ENCODE data around the gene STARD9. TPM values are rescaled to one million over a fixed set of nuclear protein-coding genes. Genes with fewer than 3 reads are reported as not detected.

The STARD9 gene
- total RNA-seq, 1 experiment from 2014 or later: 5.0 TPM

- TF ChIP-seq CTCF (IDR thresholded peaks at IDR 0.05 in 2 of 3, conservative IDR thresholded peaks at IDR 0.05 in 1 of 3; ENCODE audit: borderline replicate concordance in 1 of 3, insufficient read depth in 1 of 3, low read depth in 2 of 3, low read length in 2 of 3): no peak
- TF ChIP-seq RAD21 (IDR thresholded peaks at IDR 0.05; ENCODE audit: low read depth): no peak
Observed at GRCh38 chr15:42549741-42550392, 25.5 kb upstream of the STARD9 start (continued).

- intact Hi-C loops (cut with micrococcal nuclease): no loop called here
- no peak overlapping the region for H2AFZ ChIP-seq (ENCODE audit: low read depth, low read length, poor library complexity, severe bottlenecking)
- no TSS peak for BruUV-seq (replicated peaks)
- H3K9me3 ChIP-seq (ENCODE audit: control insufficient read depth in 1 of 2, insufficient read depth in 1 of 2, low read depth in 1 of 2, low read length in 2 of 2): no peaks in the 10 kb centered on the region
- ChIA-PET CTCF (no interaction called here), RAD21 (ENCODE audit: low non-redundant PET in 1 of 2, low total read pairs in 2 of 2, uncharacterized antibody in 2 of 2, unreplicated experiment in 2 of 2) (no interaction called here), POLR2A (no interaction called here)
- no peak overlapping the region for H3K27ac ChIP-seq (ENCODE audit: low read depth, low read length)
- H4K20me1 ChIP-seq (ENCODE audit: insufficient read depth): peaks cover 6% of the 10 kb centered on the region; the same call in 1 of the 2 replicates
- H3K4me2 ChIP-seq (ENCODE audit: low read length): no peak overlapping the region
- H3K79me2 ChIP-seq (ENCODE audit: insufficient read depth, low read length): peaks cover 91% of the 10 kb centered on the region
- H3K9ac ChIP-seq (ENCODE audit: low read length): no peak overlapping the region
- H3K4me1 ChIP-seq (ENCODE audit: control insufficient read depth in 1 of 2, insufficient read depth in 2 of 2, low read length in 2 of 2): peaks cover 4 to 10% of the 10 kb centered on the region in 2 experiments; a peak in 3 of 4 replicates
- no peak for DNase-seq (ENCODE audit: low read depth, low spot score)
- H3K9me2 ChIP-seq (ENCODE audit: insufficient read depth): no peaks in the 10 kb centered on the region
- H3K36me3 ChIP-seq (ENCODE audit: control insufficient read depth in 1 of 2, insufficient read depth in 2 of 2, low read length in 2 of 2): no peaks in the 10 kb centered on the region
- no peaks in the 10 kb centered on the region for H3K27me3 ChIP-seq (ENCODE audit: insufficient read depth, low read length)
- TF ChIP-seq SP1 (IDR thresholded peaks at IDR 0.05; ENCODE audit: low read depth) (no peak), YY1 (IDR thresholded peaks at IDR 0.05; ENCODE audit: extremely low read depth, insufficient replicate concordance, low read depth, low read length) (no peak), POLR2AphosphoS5 (IDR thresholded peaks at IDR 0.05; ENCODE audit: low read depth, low read length) (no peak), RAD21 (IDR thresholded peaks at IDR 0.05; ENCODE audit: low read depth) (no peak), ZFX (IDR thresholded peaks at IDR 0.05) (no peak), JUND (IDR thresholded peaks at IDR 0.05) (no peak), POLR2A (IDR thresholded peaks at IDR 0.05; ENCODE audit: borderline replicate concordance, extremely low read depth, insufficient read depth, insufficient read length) (no peak), SIN3A (IDR thresholded peaks at IDR 0.05; ENCODE audit: low read depth) (no peak), ZBTB33 (IDR thresholded peaks at IDR 0.05; ENCODE audit: extremely low read depth, insufficient replicate concordance, low read length) (no peak), EGR1 (IDR thresholded peaks at IDR 0.05; ENCODE audit: low read depth) (no peak), CTCF (IDR thresholded peaks at IDR 0.05 in 2 of 3, conservative IDR thresholded peaks at IDR 0.05 in 1 of 3; ENCODE audit: borderline replicate concordance in 1 of 3, insufficient read depth in 1 of 3, low read depth in 2 of 3, low read length in 2 of 3) (no peak), REST (IDR thresholded peaks at IDR 0.05; ENCODE audit: low read depth) (no peak), ZNF274 (IDR thresholded peaks at IDR 0.05; ENCODE audit: low read depth, low read length) (no peak), EZH2 (IDR thresholded peaks at IDR 0.05) (no peak)
- H3K4me3 ChIP-seq (replicated peaks in 1 of 2; ENCODE audit: low read depth in 1 of 2, low read length in 2 of 2): no peak overlapping the region
- no peak for ATAC-seq
Observed at GRCh38 chr15:42553554-42553953, 21.9 kb upstream of the STARD9 start.
